GM21717 (cell line): ENCODE data around the gene ZNF616.

ENCODE experiments used
- ATAC-seq: cut with Tn5 transposase; IDR thresholded peaks from one replicate; pipeline ENCODE4 v1.9.1; 2021; ENCODE audit warnings: mild to moderate bottlenecking, moderate library complexity; ENCODE audit not compliant: unreplicated experiment

ZNF616 gene

GRCh38 chr19:52139252-52140031 is at the start of gene ZNF616:
ZNF616 (minus strand) TSS chr19:52139938; CDS start chr19:52130512, 9,426 bp downstream.
- ATAC-seq, result peak; percentile 60

GRCh38 chr19:52188822-52189734 is 49.3 kb upstream of the ZNF616 start:
- ATAC-seq, result peak; percentile 5

GRCh38 chr19:52187407-52187806 is 47.7 kb upstream of the ZNF616 start:
- no peak for ATAC-seq

- ATAC-seq, result no peak
Measured at GRCh38 chr19:52176574-52176973, 36.8 kb upstream of the ZNF616 start.

- no peak for ATAC-seq
Measured at GRCh38 chr19:52172347-52172746, 32.6 kb upstream of the ZNF616 start.

- no peak for ATAC-seq
Measured at GRCh38 chr19:52171321-52172169, 31.8 kb upstream of the ZNF616 start, which contains the start of gene ZNF836. ZNF836 (minus strand) TSS chr19:52171621; CDS start chr19:52168072, 3,549 bp downstream.

GRCh38 chr19:52170863-52171320 is 31.2 kb upstream of the ZNF616 start:
- ATAC-seq, result no peak

- ATAC-seq, result no peak
Measured at GRCh38 chr19:52170304-52170703, 30.6 kb upstream of the ZNF616 start.

GRCh38 chr19:52155596-52156359 is 16.0 kb upstream of the ZNF616 start:
- no peak for ATAC-seq

- no peak for ATAC-seq
Measured at GRCh38 chr19:52148256-52148655, 8.5 kb upstream of the ZNF616 start.

GRCh38 chr19:52142001-52142595 is 2.4 kb upstream of the ZNF616 start:
- no peak for ATAC-seq

- ATAC-seq, result no peak
Measured at GRCh38 chr19:52141203-52141602, 1.5 kb upstream of the ZNF616 start.

- peak; percentile 85 for ATAC-seq
Measured at GRCh38 chr19:52140032-52140710, 433 bp upstream of the ZNF616 start.

- ATAC-seq, result no peak
Measured at GRCh38 chr19:52138983-52139251, 821 bp downstream of the ZNF616 start.

GRCh38 chr19:52138278-52138982 is 1.3 kb downstream of the ZNF616 start:
- no peak for ATAC-seq

- ATAC-seq, result no peak
Measured at GRCh38 chr19:52120286-52120685, 19.5 kb downstream of the ZNF616 start.

GRCh38 chr19:52115526-52116053 is 24.1 kb downstream of the ZNF616 start:
- no peak for ATAC-seq

- no peak for ATAC-seq
Measured at GRCh38 chr19:52114691-52115090, 25.0 kb downstream of the ZNF616 start.
